ENCODE results near the gene MTURN. TPM values are rescaled to one million over a fixed set of nuclear protein-coding genes. Genes with fewer than 3 reads are reported as not detected.
"Not testable (repeated sequence)": the region's sequence is repeated elsewhere in the genome, so short reads cannot be mapped to it uniquely, and the experiment has no call there.

The MTURN gene
- total RNA-seq, 1 donor from 2014 or later: 126 TPM

DNA sequence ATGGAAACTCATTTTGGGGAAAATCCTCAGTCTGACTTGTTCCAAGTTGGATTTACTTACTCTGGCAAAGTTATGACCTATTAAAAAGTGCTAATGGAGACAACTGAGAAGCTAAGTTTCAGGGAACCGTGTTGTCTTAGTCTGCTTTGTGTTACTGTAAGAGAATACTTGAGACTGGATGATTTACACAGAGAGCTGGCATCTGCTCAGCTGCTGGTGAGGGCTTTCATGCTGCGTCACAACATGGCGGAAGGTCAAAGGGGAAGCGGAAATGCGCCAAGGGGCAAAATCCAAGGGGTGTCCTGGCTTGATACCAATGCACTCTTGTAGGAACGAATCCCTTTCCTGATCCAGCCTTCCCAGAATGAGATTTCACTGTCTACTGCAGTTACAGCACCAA, 46.4 kb downstream of the MTURN start:
- no peak for DNase-seq

- no peak for DNase-seq
Measured at GRCh38 chr7:30181736-30182522, 47.1 kb downstream of the MTURN start.

DNA sequence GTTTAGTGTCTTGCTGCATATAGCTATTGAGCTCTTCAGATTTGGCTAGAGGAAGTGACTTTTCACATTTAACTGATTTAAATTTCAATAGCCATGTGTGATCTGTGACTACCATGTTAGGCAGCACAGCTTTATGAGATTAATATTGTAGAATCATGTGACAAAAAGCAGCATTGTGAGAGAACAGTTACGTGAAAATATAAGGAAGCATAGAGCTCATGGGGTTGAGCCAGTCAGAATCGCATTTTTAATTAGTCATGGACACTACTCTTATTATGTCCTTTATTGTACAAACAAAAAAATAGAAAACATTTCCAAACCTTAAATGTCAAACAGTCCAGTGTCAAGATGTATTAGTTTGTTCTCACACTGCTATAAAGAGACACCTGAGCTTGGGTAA, 48.0 kb downstream of the MTURN start:
- no peak for DNase-seq

DNA sequence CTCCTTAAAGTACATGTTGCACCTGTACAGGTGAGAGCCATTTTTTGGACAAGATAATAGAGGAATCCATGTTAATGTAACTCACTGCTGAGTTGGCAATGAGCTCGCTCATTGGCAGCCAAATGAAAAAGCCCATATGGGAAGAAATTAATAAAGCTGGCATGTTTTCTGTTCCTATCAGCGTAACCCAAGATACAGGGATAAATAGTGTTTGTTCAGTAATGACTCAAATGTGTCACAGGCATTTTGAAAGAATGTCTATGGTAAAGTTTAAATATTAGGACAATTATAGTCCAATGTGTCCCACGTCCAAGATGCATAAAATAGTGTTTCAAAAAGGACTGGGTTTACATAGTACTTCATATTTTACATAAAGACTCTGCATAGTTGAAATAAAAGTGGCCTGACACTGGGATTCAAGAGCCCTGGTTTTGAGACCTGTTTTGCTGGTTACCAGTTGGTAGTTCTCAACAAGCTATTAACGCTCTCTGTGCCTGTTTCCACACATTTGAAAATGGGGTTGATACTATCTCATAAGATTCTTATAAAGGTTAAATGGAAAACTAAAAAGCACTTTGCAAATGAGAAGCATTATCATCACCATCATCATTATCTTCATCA, 49.1 kb downstream of the MTURN start:
- no peak for DNase-seq

GRCh38 chr7:30184791-30185487, 50.2 kb downstream of the MTURN start:
- no peak for DNase-seq

DNA sequence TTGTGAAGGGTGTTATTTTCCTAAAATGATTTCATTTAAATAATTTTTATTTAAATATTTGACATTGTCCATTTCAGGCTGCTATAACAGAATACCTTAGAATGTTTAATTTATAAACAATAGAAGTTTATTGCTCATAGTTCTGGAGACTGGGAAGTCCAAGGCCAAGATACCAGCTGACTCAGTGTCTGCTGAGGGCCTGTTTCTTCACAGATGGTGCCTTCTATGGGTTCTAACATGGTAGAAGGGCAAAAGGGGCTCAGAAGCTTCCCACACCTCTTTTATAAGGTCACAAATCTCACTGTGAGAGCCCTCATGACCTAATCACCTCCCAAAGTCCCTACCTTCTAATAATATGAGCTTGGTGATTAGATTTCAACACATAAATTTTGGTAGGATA, 50.7 kb downstream of the MTURN start:
- DNase-seq: no peak

- DNase-seq: no peak
Measured at GRCh38 chr7:30186725-30187124, 51.9 kb downstream of the MTURN start.

- no peak for DNase-seq
Measured at GRCh38 chr7:30187513-30187912, 52.7 kb downstream of the MTURN start.

DNA sequence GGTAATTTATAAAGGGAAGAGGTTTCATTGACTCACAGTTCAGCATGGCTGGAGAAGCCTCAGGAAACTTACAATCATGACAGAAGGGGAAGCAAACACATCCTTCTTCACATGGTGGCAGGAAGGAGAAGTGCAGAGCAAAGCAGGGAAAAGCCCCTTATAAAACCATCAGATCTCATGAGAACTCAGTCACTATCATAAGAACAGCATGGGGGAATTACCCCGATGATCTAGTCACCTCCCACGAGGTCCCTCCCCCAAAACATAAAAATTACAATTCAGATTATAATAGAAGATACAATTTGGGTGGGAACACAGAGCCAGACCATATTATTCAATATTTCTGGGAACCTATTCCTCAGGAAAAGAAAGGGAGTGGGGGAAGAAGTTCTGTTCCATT, 53.6 kb downstream of the MTURN start:
- DNase-seq: not testable (repeated sequence)

DNA sequence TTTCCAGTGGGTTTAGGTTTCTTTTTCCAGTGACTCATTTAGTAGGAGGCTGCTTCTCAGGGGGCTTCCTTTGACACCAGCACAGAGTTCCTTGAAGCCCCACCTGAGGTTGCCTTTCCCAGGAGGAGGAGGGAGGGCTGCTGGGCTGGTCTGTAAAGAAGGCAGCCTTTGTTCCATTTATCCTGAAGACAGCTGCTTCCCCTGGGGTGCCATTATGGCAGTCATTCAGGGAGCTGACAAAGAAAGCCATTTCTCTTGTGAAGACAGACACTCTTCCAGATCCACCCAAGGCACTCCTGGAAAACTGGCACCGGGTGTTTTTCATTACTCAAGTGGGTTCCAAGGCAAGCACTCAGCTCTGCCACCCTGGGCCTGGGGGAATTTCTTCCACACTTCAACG, 54.0 kb downstream of the MTURN start:
- no peak for DNase-seq

GRCh38 chr7:30191809-30192208, 57.0 kb downstream of the MTURN start:
- DNase-seq: no peak

GRCh38 chr7:30193336-30193943, 58.7 kb downstream of the MTURN start:
- no peak for DNase-seq

DNA sequence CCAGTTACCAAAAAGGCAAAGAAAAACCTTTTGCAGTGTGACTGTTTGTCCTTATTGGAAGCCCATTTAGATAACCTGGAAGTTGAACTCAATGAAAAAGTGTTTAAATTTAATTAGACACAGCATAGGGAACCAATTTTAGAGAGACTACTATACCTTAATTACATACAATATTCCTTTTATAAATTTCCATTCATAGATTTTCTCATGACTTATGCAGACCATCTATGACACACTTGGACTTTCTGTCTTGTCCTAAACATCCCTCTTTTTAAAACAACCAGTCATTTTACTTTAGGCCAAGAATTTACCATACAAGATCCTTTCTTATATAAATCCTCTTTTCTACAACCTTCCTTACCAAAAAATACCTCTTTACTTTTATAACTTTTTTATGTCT, 61.6 kb downstream of the MTURN start:
- no peak for DNase-seq

GRCh38 chr7:30197438-30197837, 62.7 kb downstream of the MTURN start:
- no peak for DNase-seq

DNA sequence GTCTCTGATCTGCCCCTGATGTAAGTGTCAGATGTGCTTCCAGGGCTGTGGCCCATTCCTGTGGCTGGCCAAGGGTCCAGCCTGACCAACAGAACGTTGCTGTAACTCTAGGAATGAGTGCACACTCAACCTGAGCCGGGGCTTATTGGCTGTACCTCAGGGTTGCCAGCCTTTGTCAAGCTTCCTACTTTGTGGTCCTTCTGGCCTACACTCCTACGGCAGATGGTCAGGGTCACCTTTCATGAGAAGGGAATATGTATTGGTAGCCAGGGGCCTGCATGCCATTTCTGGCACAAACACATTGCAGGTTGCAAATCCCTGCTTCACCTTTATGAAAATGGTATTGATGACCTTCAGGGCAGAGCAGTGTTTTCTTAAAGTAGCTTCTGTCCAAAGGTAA, 64.5 kb downstream of the MTURN start:
- no peak for DNase-seq

- DNase-seq: no peak
Measured at GRCh38 chr7:30200591-30200990, 65.8 kb downstream of the MTURN start.

- no peak for DNase-seq
Measured at GRCh38 chr7:30201161-30201666, 66.4 kb downstream of the MTURN start.

DNA sequence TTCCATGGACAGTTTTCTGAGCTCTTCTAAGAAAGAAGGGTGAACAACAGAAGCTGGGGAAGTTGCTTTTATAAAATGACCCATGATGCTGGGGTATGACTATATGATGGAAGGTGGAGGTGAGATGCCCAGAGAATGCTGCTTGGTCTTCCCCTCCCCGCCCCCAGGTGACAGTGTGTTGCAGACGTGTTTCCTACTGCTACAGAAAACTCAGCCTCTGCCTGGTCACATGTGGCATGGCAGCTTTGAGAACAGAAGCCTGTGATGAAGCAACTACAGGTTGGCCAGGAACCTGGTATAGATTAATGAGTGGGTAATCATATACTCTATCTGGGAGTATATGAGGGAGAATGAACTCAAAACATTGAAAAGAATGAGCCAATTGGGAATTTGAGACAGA, 67.1 kb downstream of the MTURN start:
- no peak for DNase-seq

GRCh38 chr7:30202671-30203070, 67.9 kb downstream of the MTURN start:
- DNase-seq: no peak

DNA sequence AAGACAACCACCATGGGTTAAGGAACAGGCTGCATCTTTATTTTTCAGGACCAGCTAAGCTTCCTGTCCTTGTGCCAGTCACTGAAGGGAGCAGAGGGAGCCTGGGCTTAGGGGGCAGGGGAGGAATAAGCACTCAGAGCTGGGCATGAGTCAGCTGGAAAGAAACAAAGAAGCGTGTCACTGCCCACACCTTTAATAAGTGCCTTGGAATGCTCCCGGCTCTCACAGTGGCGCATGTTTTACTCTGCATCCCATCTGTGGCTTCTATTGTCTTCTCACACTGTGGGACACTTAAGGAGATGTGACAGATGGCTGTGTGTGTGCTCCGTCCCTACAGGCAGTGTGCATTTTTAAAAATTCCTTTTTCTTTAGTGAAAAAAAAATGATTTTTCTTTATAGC, 71.7 kb downstream of the MTURN start:
- no peak for DNase-seq

GRCh38 chr7:30206942-30207341, 72.2 kb downstream of the MTURN start:
- DNase-seq: no peak

- DNase-seq: no peak
Measured at GRCh38 chr7:30207376-30207775, 72.6 kb downstream of the MTURN start.

DNA sequence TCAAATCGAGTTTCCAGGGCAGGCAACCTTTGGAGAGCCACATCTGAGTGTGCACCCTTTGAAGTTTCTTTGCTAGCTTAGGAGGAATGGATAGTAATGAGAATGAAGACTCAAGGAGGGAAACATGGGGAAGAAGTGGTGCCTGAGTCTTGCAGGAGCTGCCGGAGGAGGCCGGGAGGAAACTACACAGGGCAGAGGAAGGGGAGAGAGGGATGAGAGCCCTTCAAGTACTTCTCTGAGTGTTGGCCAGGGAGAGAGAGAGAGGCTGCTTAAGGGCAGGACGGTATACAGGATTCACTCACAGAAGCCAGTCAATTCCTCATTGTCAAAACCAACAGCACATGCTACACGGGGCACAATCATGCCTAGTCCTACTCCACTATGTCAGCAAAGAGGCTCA, 75.2 kb downstream of the MTURN start:
- no peak for DNase-seq

Measured in tongue (tissue), 2 donors.